RCC 7860 (cell line): ENCODE data around the gene PSMB10.
A peak's percentile ranks its signal among the peaks of the same experiment; 100 is the strongest.

Experiments used
- DNase-seq: peaks from one replicate; pipeline ENCODE4 v3.0.0-alpha.2; 2015; ENCODE audit warnings: low spot score
- FAIRE-seq: peaks from 2 replicates; lab custom pipeline; 2012; peaks lifted over from hg19 to GRCh38; lab: Jason Lieb, UNC

Gene PSMB10

GRCh38 chr16:67901734-67902133, 34.9 kb downstream of the PSMB10 start:
- no peak for DNase-seq
- no peak for FAIRE-seq

GRCh38 chr16:67897231-67897630, 39.4 kb downstream of the PSMB10 start:
- no peak for DNase-seq
- FAIRE-seq, result no peak

- no peak for FAIRE-seq
- no peak for DNase-seq
Observed at GRCh38 chr16:67893743-67894399, 42.8 kb downstream of the PSMB10 start.

GRCh38 chr16:67892899-67893742, 43.5 kb downstream of the PSMB10 start, which contains the start of gene PSKH1:
Gene PSKH1 (plus strand): TSS chr16:67893254. CDS start chr16:67908750, 15,496 bp downstream.
- DNase-seq (peak; percentile 87), FAIRE-seq (no peak)

GRCh38 chr16:67892375-67892774, 44.3 kb downstream of the PSMB10 start:
- no peak for DNase-seq
- FAIRE-seq, result no peak

- FAIRE-seq (no peak), DNase-seq (no peak)
Observed at GRCh38 chr16:67888331-67888730, 48.3 kb downstream of the PSMB10 start.

- DNase-seq, result no peak
- no peak for FAIRE-seq
Observed at GRCh38 chr16:67886387-67886786, 50.3 kb downstream of the PSMB10 start.

GRCh38 chr16:67885976-67886375, 50.7 kb downstream of the PSMB10 start:
- DNase-seq (no peak), FAIRE-seq (no peak)

GRCh38 chr16:67885545-67885944, 51.1 kb downstream of the PSMB10 start:
- no peak for FAIRE-seq

GRCh38 chr16:67884684-67885083, 52.0 kb downstream of the PSMB10 start, which contains the start of gene NRN1L:
Gene NRN1L (plus strand): TSS chr16:67884885. CDS start chr16:67884904, 19 bp downstream.
- no peak for FAIRE-seq
- no peak for DNase-seq

More at GRCh38 chr16:67885545-67885944, 51.1 kb downstream of the PSMB10 start:
- DNase-seq, result no peak
